HG02970 (cell line): ENCODE measurements around the gene UGGT2.
A peak's percentile ranks its signal among the peaks of the same experiment; 100 is the strongest.
"Not testable (repeated sequence)": the region's sequence is repeated elsewhere in the genome, so short reads cannot be mapped to it uniquely, and the experiment has no call there.

Source experiments
- ATAC-seq: cut with Tn5 transposase; IDR thresholded peaks from one replicate; pipeline ENCODE4 v1.9.1; 2021; ENCODE audit warnings: mild to moderate bottlenecking, moderate library complexity, moderate number of reproducible peaks; ENCODE audit not compliant: unreplicated experiment, low FRiP score

The UGGT2 gene

DNA sequence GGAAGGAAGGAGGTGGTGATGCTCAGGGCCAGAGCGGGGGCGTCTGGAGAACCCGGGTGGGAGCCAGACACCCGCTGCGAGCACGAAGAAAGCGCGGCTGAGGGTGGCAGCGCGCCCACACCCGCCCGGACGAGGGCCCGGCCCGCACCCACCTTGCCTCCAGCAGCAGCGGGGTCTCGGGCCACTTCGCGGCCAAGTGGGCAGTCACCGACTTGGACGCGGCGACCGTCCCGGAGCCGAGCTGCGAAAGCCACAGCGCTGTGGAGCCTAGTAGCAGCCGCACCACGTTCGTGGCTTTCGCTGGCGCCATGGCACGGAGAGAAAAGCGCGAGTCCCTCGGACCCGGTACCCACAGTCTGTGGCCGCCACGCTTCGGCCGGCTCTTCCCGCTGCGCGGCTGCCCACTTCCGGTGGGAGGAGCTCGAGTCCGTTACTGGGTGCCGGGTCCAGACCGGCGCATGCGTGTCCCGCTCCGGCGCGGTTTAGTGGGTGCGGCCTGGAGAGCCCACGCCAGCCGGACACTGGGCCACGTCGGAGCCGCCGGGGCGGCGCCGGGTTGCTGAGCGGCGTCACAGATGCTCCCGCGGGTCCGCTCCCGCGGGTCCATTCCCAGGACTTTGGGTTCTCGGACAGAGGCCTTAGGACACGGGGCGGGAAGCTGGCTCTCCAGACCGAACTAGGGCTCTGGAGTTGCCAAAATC, at the start of gene UGGT2:
TSS of gene UGGT2 (minus strand) at position 399 of the 701 bp plus-strand sequence. CDS start at position 310, 89 bp downstream.
- peak; percentile 98 for ATAC-seq

GRCh38 chr13:96100457-96101220, 47.4 kb upstream of the UGGT2 start:
- ATAC-seq = no peak

DNA sequence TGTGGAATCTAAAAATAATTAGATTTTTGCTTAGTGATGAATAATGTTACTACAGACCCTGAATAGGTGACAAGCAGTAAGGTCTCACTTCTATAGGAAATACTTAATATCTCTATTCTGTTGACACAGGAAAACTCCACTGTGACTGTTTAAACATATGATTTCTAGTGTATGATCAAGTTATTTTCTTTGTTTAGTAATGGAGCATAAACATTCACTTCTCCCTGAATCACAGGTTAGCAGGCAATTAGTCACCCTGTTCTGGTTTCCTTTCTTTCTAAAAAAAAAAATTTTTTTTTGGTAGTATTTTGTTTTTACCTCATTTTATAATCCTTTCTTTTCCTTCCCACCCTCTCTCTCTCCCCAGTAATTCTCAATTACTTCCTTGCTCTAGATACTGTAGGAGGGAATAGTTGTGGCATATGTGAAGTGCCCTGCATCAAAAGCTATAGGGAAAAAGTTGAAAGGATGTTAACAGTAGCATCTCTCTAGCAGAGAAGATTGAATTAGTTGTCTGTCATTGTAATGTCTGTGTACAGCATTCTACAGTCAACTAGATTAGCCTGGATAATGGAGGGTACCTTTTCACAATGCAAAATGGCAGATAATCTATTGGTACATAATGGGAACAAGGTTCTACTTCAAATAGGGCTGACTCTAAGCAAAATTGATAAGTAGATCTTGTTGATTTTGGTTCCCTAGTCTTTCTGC, 40.2 kb upstream of the UGGT2 start:
- no peak for ATAC-seq

DNA sequence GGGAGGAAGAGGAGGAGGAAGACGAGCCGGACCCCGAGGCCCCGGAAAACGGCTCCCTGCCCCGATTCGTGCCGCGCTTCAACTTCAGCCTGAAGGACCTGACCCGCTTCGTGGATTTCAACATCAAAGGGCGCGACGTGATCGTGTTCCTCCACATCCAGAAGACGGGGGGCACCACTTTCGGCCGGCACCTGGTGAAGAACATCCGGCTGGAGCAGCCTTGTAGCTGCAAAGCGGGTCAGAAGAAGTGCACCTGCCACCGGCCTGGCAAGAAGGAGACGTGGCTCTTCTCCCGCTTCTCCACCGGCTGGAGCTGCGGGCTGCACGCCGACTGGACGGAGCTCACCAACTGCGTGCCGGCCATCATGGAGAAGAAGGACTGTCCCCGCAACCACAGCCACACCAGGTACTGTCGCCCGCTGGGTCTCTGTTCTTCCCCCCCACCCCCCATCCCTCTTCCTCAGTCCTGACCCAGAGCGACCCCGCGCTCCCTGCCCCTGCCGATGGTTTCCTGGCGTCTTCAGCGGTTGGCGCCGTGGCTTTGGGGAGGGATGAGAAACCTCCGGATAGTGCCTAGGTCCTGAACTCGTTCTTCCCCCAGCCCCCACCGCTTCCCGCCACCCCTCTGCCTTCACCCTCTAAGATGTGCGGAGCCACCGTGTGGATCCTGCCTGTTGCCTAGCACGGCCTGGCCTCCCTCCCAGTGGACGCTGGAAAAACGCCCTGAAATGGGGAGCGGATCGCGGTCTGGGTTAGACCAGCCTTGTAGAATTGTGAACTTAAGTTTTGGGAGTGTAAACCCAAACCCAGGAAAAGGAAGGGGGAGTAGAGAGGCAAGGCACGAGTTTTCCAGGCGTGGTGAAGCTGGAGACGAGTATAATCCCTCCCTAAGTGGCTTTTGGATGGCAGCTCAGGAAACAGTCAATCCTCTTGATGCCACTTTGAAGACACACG, 38.2 kb upstream of the UGGT2 start:
- ATAC-seq = no peak

DNA sequence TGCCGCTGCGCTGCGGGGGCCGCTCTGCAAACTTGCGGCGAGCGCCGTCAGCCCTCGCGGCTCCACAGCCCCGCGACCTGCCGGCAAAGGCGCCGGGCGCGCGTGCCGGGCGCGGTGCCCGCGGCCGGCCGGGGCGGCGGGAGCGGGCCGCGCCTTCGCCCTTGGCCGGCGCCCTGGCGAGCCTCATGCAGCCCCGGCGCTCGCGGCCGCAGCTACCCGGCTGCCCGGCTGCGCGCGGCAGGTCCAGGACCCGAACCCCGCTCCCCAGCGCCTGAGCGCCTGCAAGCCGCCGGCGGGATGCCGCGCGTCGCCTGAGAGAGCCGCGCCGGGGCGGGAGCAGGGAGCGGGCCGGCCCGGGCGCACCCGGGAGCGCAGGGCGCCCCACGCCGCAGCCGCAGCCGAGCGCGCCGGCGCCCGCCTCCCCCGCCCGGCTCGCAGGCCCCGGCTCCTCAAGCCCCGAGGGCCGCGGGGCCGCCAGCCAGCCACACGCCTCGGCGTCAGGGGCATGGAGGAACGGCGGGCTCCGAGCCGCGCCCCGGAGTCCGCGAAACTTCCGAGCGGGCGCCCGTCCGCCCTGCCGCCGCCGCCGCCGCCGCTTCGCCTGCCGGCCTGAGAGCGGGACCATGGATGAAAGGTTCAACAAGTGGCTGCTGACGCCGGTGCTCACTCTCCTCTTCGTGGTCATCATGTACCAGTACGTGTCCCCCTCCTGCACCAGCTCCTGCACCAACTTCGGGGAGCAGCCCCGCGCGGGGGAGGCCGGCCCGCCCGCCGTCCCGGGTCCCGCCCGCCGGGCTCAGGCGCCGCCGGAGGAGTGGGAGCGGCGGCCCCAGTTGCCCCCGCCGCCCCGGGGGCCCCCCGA, 37.3 kb upstream of the UGGT2 start:
- ATAC-seq = no peak

GRCh38 chr13:96089749-96090239, 36.6 kb upstream of the UGGT2 start, which contains the start of gene HS6ST3:
HS6ST3 (plus strand) TSS chr13:96090107.
- no peak for ATAC-seq

DNA sequence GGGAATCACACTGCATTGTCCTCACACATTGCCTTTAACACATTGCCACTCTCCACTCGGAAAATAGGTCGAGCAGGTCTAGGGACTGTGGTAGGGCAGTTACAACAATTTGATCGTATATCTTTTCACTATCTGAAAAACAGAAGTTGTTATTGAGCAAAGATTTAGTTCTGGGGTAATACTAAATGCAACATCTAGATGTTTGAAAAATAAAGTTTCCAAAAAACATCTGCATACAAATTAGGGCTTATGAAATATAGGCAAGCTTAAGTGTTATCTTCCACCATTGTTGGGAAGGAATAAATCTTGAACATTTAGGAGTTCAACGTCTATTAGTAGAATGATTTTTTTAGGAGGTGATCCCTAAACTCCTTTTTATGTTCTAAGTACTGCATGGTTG, 35.9 kb upstream of the UGGT2 start:
- no peak for ATAC-seq

DNA sequence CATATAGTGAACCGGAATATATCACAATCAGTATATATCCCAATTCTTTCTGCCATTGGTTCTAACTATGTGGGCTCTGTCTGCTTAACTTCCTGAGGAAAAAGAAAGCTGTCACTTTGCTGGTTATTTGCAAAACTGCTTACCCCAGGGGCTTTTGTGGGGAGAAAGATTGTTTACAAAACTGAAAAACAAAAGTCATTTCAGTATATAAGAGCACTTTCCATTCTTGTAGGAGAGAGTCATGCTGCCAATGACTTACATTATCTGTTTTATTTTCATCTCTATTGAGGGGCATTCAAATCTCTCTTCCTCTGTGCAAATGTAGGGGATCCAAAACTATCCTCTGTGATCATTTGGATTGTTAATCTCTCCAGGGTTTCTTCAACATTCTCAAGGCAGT, 33.5 kb upstream of the UGGT2 start:
- ATAC-seq = no peak

GRCh38 chr13:96082640-96083039, 29.4 kb upstream of the UGGT2 start:
- ATAC-seq = no peak

GRCh38 chr13:96081888-96082287, 28.7 kb upstream of the UGGT2 start:
- no peak for ATAC-seq

DNA sequence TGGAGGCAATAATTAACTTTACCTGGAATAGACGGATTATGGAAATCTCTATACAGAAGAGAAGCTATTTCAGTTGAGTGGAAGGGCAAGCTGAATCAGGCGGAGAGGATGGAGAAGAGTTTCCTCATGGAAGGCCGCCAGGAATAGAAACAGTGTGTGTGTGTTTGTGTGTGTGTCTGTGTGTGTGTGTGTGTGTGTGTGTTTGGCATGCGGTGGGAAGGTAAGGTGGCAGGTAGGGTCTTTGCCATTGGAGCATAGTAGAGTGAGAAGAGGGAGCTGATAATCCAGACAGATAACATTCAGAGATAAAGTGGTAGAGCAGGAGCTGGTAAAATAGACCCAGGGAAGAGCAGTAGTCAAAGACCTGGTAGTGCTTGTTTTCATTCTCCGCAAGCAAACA, 27.5 kb upstream of the UGGT2 start:
- no peak for ATAC-seq

- ATAC-seq = no peak
Measured at GRCh38 chr13:96075953-96076543, 22.8 kb upstream of the UGGT2 start.

DNA sequence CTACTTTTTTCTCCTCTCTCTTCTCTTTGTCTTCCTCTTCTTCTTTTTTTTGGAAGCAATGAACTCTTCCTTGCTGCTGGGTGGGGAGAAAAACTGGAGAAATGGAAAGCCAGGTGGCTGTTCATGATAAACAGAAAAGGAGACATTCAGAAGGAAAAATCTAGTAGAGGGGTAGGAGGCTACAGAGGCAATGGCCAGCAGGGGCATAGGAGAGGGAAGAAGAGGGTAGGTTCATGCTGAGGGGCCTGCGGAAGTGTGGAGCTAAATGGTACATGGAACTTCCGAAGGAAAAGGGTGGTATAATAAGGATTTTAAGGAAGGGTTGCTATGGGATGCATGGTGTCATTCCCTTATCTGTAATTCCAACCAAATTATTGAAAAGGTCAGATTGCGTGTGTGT, 19.2 kb upstream of the UGGT2 start:
- no peak for ATAC-seq

DNA sequence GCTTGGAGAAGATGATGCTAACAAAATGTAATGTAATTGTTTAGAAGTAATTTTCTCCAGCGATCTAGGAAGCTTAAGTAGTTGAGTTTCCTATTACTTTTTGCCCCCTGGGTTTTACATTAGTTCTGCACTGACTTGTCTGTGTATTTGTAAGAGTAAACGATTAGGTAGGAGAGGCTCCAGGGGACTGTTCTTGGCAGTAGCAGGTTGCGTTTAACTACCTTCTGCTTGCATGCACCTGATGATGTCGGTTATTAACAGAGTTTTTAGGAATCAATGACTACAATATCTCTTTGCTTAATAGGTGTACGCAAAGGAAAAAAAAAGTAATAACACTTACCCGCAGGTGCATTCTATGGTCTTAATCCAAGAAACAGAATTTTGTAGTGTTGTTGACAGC, 18.3 kb upstream of the UGGT2 start:
- ATAC-seq = no peak

GRCh38 chr13:96068729-96069128, 15.5 kb upstream of the UGGT2 start:
- ATAC-seq = no peak

GRCh38 chr13:96065849-96066248, 12.6 kb upstream of the UGGT2 start:
- no peak for ATAC-seq

- peak; percentile 44 for ATAC-seq
Measured at GRCh38 chr13:96052656-96053002, 572 bp downstream of the UGGT2 start.

GRCh38 chr13:96051946-96052345, 1.3 kb downstream of the UGGT2 start:
- not testable (repeated sequence) for ATAC-seq

DNA sequence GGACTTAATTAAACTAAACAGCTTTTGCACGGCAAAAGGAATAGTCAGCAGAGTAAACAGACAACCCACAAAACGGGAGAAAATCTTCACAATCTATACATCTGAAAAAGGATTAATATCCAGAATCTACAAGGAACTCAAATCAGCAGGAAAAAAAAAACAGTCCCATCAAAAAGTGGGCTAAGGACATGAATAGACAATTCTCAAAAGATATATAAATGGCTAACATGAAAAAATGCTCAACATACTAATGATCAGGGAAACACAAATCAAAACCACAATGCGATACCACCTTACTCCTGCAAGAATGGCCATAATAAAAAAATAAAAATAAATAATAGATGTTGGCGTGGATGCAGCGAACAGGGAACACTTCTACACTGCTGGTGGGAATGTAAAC, 1.7 kb downstream of the UGGT2 start:
- not testable (repeated sequence) for ATAC-seq
